ENCODE results near the gene MLKL.

DNA sequence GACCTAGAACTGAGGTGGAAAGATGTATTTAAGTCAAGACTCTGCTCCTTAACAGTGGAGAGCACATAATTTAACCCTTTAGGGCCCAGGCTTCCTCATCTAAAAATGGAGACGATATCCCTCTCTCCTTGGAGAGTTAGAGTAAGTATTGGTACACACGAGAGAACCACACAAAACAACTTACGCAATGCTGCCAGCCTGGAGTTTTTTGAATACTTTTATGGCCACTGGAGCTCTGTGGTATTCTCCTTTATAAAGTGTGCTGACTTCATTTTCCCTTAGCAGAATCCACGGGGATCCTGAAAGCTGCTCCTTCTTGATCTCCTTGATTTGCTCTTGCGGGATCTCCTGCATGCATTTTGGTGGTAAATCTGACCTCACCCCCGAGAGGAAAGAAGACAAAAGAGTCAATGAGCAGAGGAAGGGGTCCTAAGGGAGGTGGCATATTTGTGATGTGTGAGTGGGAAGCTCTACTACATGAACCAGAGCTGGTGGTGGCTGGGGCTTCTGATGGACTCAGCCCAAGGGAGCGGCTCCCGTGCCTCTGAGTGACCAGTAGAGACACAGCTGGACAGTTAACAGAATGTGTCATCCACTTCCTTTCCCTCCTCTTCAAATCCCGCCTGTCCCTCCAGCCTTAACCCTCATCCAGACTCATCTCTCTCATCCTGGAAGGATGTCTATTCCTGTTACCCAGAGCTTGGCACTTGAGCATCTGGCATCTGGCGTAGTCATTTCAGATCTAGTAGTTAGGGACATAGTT lies 9.4 kb downstream of the MLKL start:
- TF ChIP-seq, protein P1, sequence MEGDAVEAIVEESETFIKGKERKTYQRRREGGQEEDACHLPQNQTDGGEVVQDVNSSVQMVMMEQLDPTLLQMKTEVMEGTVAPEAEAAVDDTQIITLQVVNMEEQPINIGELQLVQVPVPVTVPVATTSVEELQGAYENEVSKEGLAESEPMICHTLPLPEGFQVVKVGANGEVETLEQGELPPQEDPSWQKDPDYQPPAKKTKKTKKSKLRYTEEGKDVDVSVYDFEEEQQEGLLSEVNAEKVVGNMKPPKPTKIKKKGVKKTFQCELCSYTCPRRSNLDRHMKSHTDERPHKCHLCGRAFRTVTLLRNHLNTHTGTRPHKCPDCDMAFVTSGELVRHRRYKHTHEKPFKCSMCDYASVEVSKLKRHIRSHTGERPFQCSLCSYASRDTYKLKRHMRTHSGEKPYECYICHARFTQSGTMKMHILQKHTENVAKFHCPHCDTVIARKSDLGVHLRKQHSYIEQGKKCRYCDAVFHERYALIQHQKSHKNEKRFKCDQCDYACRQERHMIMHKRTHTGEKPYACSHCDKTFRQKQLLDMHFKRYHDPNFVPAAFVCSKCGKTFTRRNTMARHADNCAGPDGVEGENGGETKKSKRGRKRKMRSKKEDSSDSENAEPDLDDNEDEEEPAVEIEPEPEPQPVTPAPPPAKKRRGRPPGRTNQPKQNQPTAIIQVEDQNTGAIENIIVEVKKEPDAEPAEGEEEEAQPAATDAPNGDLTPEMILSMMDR (IDR thresholded peaks at IDR 0.05) = no peak
- no peak for TF ChIP-seq POLR2A (IDR thresholded peaks at IDR 0.05)
